GM11168 (cell line): ENCODE data around the gene TAF11L9.
"Not testable (repeated sequence)": the region's sequence is repeated elsewhere in the genome, so short reads cannot be mapped to it uniquely, and the experiment has no call there.

Experiments used
- in situ Hi-C: fragments of 300-500 bp; cut with MboI; formaldehyde crosslinking; loops from one replicate; pipeline ENCODE4 v1.12.0; 2022; ENCODE audit warnings: low sequenced_read_pairs; ENCODE audit not compliant: unreplicated experiment

The TAF11L9 gene

GRCh38 chr5:17594255-17594654 is at the start of gene TAF11L9:
Gene TAF11L9, minus strand, starts transcription at chr5:17594394.
- in situ Hi-C loops, result not testable (repeated sequence)

DNA sequence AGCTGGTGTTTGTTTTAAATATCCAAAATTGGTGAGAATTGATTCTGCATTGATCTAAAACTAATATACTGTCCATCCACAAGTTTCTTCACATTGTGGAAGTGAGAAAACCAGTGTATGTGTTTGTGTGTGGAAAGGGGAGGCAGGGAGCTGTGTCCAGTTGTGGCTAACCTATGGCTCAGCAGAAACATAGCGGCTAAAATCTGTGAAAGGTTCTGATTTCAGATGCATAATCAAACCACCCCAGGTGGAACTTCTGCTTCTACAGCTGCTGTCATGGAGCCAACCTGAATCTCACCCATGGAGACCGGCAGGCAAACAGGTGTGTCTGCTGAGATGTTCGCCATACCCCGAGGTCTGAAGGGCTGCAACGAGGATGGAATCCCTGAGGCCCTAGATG is 40.0 kb upstream of the TAF11L9 start, which contains the start of gene TAF11L14:
TSS of gene TAF11L14 (plus strand) at position 301 of the 400 bp plus-strand sequence.
- in situ Hi-C loops, result no loop called here

GRCh38 chr5:17631788-17632187 is 37.6 kb upstream of the TAF11L9 start, which contains the start of gene TAF11L13:
Gene TAF11L13, plus strand, starts transcription at chr5:17632088.
- in situ Hi-C loops, result not testable (repeated sequence)

- in situ Hi-C loops, result no loop called here
These were observed 31.5 kb upstream of the TAF11L9 start for GRCh38 chr5:17625686-17626085.

DNA sequence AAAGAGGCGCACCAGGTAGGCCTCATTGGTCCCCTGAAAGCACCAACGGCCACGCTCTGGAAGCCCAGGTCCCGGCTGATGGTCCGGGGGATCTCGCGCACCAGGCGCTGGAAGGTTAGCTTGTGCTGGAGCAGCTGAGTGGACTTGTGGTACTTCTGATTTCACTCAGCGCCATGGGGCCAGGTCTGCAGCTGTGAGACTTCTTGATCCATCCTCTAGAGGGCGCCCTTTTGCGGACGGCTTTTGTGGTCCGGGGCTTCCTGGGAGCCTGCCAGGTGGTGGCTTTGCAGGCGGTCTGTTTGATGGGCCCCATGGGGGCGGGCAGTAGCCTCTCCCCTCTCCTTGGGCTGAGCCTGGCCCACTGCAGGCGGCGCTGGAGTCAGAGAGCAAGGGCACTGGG is 26.4 kb upstream of the TAF11L9 start:
- in situ Hi-C loops, result no loop called here

- in situ Hi-C loops, result loop anchor here (10.0 kb wide), 1 partner anchor 115 kb away; no protein-coding TSS in a partner anchor
These were observed 25.2 kb upstream of the TAF11L9 start for GRCh38 chr5:17619354-17619753.

DNA sequence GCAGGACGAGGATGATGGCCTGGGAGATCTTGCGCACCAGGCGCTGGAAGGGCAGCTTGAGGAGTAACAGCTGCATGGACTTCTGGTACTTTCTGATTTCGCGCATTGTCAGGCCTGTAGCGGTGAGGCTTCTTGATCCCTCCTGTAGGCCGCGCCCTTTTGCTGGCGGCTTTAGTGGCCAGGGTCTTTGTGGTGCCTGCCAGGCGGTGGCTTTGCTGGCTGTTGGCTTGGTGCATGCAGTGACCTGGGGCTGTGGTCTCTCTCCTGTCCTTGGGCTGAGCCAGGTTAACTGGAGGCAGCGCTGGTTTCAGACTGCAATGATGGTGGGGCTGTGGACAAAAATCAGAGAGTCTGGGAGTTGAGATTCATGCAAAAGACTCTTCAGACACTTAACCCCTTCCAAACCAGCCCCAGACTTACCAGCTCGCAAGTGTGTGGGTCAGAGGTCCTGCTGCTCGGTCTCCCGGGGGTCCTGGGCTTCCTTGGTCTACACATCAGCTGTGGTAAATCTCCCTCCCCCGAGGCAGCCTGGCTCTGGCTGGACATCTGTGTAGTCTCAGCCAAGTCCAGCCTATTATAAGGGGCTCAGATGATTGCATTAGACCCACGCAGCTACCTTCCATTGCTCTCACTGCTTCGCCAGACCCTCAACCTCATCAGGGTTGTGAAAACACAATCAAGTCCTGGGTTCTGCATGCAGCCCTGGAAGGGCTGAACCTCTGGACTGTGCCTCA is 20.8 kb upstream of the TAF11L9 start:
- in situ Hi-C loops, result loop anchor here (10.0 kb wide), 1 partner anchor 110 kb away; no protein-coding TSS in a partner anchor

GRCh38 chr5:17610092-17610491 is 15.9 kb upstream of the TAF11L9 start, which contains the start of gene TAF11L12:
Gene TAF11L12, plus strand, starts transcription at chr5:17610392.
- in situ Hi-C loops, result loop anchor here (10.0 kb wide), 1 partner anchor 105 kb away; no protein-coding TSS in a partner anchor

DNA sequence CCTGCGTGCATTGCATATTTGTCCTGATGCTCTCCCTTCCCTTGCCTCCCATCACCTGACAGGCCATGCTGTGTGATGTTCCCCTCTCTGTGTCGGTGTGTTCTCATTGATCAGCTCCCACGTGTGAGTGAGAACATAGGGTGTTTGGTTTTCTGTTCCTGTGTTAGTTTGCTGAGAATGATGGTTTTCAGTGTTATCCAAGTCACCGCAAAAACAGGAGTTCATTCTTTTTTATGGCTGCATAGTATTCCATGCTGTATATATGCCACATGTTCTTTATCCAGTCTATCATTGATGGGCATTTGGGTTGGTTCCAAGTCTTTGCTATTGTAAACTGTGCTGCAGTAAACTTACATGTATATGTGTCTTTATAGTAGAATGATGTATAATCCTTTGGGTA is 13.3 kb upstream of the TAF11L9 start:
- in situ Hi-C loops, result loop anchor here (10.0 kb wide), 1 partner anchor 83 kb away; the partner anchor contains the start of genes TAF11L4, TAF11L5 and TAF11L6

- in situ Hi-C loops, result loop anchor here (10.0 kb wide), 1 partner anchor 80 kb away; the partner anchor contains the start of genes TAF11L4, TAF11L5 and TAF11L6
These were observed 10.8 kb upstream of the TAF11L9 start for GRCh38 chr5:17604951-17605350.

GRCh38 chr5:17603880-17604279 is 9.7 kb upstream of the TAF11L9 start, which contains the start of gene TAF11L11:
Gene TAF11L11, plus strand, starts transcription at chr5:17604183.
- in situ Hi-C loops, result loop anchor here (10.0 kb wide), 1 partner anchor 79 kb away; the partner anchor contains the start of genes TAF11L4, TAF11L5 and TAF11L6

- in situ Hi-C loops, result not testable (repeated sequence)
These were observed 3.5 kb upstream of the TAF11L9 start, which contains the start of gene TAF11L10 for GRCh38 chr5:17597728-17598127. Gene TAF11L10, minus strand, starts transcription at chr5:17597828.

DNA sequence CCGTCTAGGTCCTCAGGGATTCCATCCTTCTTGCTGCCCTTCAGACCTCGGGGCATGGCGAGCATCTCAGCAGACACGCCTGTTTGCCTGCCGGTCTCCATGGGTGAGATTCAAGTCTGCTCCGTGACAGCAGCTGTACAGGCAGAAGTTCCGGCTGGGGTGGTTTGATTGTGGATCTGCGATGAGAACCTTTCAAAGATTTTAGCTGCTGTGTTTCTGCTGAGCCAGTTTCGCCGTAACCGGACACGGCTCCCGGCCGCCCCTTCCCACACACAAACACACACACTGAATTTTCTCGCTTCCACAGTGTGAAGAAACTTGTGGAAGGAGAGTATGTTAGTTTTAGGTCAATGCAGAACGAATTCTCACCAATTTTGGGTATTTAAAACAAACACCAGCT is 3.3 kb downstream of the TAF11L9 start, which contains the start of gene TAF11L8:
TSS of gene TAF11L8 (minus strand) at position 101 of the 400 bp plus-strand sequence.
- in situ Hi-C loops, result not testable (repeated sequence)

DNA sequence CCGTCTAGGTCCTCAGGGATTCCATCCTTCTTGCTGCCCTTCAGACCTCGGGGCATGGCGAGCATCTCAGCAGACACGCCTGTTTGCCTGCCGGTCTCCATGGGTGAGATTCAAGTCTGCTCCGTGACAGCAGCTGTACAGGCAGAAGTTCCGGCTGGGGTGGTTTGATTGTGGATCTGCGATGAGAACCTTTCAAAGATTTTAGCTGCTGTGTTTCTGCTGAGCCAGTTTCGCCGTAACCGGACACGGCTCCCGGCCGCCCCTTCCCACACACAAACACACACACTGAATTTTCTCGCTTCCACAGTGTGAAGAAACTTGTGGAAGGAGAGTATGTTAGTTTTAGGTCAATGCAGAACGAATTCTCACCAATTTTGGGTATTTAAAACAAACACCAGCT is 8.5 kb downstream of the TAF11L9 start, which contains the start of gene TAF11L7:
TSS of gene TAF11L7 (minus strand) at position 101 of the 400 bp plus-strand sequence.
- in situ Hi-C loops, result loop anchor here (10.0 kb wide), 1 partner anchor 81 kb away; no protein-coding TSS in a partner anchor
